Activated CD8-positive, alpha-beta memory T cell treated with anti-CD3 and anti-CD28 coated beads, Interleukin-2, amount 50 U/mL, for 48 hours (primary cell): Measurements from ENCODE around the gene PTPRD.
"Not testable (repeated sequence)": the region's sequence is repeated elsewhere in the genome, so short reads cannot be mapped to it uniquely, and the experiment has no call there.

Source experiments
- DNase-seq: peaks from one replicate; pipeline ENCODE4 v3.0.0-alpha.2; 2020

PTPRD gene

GRCh38 chr9:9426454-9426853, 1186.3 kb downstream of the PTPRD start:
- not testable (repeated sequence) for DNase-seq

DNA sequence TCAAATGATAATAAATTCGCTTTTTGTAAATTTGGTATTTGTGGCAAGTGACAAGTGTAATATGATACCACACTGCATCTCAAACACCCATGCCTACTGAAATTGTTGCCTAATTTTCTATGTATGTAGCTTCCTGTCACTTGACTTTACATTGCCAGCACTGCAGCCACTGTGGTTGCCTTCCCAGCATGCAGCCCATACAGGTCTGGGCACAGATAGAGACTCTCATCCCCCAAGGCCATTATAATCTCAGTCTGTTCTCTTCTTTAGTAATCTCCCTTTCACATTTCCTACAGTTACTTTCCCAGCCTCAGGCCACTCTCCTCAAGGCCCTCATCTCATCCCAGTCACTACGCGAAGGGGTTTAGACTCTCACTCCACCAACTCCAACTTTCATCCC, 1200.6 kb downstream of the PTPRD start:
- no peak for DNase-seq

- no peak for DNase-seq
Measured at GRCh38 chr9:9410736-9411135, 1202.1 kb downstream of the PTPRD start.

DNA sequence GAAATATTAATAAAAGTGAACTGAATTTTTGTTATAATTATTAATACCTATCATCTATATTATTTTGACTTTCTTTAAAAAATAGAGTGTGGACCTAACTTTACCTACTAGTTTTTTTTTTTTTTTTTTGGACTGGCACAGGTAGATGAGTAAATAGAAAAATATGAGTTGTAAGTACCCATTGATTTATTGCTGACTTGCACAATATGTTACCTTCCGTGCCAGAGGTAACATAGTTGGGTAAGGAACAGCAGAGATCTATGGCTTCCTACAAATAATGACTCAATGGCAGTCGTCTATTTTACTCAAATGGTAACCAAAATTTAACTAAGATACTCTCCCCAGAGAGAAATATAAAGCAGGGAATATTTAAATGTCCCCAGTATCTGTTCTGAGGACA, 1212.8 kb downstream of the PTPRD start:
- no peak for DNase-seq

DNA sequence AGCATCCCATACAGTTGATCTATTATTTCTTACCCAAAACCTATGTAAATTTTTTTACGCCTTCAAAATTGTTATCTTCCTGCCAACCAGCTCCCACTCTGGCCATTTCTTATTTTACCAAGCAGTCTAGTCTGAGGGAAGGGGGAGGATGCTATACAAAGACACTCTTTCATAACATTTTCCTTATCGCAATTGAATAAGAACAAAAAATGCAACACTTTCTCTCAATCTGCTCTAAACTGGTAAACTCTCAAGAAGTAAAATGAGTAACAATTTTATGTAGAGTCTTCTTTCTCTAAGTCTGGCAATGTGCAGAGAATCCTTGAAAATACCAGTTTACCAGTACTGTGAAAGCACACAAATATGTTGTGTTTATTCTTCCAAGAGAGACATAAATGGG, 1216.3 kb downstream of the PTPRD start:
- DNase-seq = no peak

DNA sequence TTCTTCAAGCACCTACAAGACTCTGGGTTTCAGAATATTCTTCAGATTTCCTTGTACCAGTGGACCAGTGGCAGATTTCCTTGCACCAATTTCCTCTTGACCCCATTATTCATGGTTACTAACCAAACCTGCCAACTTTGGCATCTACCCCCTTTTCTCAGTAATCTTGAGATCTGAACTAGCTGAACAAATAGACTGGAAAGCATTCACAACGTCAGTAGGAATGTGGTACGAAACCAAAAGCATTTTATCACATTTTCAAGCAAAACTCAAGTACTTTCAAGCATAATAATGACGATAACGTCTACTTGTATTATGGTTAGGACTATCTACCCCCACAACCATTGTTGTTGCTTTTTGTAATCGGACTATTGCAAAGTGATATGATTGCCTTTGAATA, 1217.3 kb downstream of the PTPRD start:
- no peak for DNase-seq

DNA sequence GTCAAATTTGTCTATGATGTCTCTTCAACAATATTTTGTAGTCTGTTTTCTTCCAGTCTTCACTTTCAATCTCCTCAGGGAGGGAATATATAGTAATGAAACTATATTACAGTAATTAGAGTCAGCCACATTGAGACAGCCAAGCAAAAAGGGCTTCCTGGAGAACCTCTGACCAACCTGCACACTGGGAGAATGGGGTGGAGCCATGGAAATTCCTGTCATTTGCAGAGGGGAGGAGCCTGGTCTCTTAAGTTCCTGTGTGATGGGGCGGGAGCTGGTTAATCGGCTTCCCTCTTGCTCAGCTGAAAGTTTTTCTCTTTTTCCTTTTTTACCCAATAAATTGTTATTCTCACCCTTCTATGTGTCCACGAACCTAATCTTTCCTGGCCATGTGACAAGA, 1220.0 kb downstream of the PTPRD start:
- no peak for DNase-seq

GRCh38 chr9:9389904-9390303, 1222.9 kb downstream of the PTPRD start:
- no peak for DNase-seq

GRCh38 chr9:9387511-9388115, 1225.2 kb downstream of the PTPRD start:
- DNase-seq = no peak

DNA sequence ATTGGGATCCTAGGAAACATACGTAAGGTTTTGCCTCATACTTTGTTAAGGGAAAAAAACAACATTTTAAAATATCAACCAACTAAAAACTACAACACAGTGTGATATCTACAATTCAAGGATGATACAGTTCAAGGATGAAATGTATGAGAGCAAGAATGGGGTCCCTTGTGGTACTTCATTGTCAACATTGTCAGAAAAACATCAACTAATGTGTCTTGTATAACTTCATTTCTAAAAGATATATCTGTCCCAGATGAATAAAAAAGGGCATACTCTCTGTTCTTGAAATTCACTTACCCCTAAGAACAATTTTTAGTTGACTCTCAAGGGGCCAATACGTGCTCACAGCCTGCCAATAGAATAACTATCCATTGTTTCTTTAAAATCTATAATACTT, 1250.5 kb downstream of the PTPRD start:
- DNase-seq = no peak

GRCh38 chr9:9352877-9353481, 1259.8 kb downstream of the PTPRD start:
- DNase-seq = no peak

DNA sequence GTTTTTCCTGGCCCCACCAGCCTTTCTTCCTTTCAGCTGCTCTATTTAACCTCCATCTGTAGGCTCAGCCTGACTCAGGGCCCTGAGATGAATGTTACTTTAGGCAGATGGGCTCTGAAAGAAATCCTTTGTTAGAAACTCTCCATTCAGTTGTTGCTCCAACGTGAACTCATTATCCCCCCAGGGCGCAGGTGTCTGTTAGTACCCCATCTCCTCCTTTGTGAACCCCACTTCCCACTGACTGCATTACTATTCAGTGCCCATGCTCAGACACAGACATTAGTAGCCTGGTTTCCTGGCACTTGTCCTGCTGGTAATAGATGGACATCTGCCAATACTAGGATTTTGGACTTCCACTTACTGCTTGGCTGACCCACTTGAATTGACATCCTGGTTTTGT, 1271.6 kb downstream of the PTPRD start:
- DNase-seq = no peak

DNA sequence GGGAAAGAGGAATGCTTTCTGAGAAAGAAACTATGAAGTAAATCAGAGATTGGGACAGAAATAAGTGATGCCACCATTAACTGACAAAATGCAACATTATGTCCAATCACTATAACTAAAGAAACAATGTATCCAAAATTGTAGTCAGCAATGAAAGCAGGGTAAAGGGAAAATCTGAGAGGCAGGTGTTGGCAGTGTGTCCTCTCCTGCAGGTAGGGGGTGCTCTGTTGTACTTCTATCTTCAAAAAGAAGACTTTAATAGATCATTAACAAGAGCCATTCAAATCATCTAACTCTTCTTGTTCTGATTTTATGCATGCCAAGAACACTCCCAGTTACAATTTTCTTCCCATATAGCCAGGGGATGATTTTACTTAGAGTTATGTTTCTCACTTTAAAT, 1275.7 kb downstream of the PTPRD start:
- no peak for DNase-seq

DNA sequence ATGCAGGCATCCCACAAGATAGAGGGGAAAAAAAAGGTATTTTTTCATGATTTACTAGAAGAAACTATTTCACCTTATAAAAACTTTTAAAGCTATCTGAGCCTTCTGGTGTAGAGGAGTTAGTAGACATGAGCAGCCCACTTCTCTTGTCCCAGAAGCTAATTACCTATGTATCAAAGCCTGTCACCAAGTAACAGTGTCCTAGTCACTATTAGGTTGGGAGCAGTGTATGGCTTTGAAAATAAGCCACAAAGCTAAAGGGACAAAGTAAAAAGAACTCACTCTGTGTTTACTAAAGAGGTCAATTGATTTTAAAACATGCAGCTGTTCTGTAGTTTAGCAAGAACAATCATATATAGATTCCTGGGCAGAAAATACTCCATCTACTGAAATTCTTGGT, 1286.1 kb downstream of the PTPRD start:
- no peak for DNase-seq

GRCh38 chr9:9319007-9319406, 1293.8 kb downstream of the PTPRD start:
- no peak for DNase-seq

- not testable (repeated sequence) for DNase-seq
Measured at GRCh38 chr9:9310743-9311142, 1302.1 kb downstream of the PTPRD start.

GRCh38 chr9:9305600-9305999, 1307.2 kb downstream of the PTPRD start:
- DNase-seq = no peak

GRCh38 chr9:9299134-9299533, 1313.7 kb downstream of the PTPRD start:
- DNase-seq = no peak

DNA sequence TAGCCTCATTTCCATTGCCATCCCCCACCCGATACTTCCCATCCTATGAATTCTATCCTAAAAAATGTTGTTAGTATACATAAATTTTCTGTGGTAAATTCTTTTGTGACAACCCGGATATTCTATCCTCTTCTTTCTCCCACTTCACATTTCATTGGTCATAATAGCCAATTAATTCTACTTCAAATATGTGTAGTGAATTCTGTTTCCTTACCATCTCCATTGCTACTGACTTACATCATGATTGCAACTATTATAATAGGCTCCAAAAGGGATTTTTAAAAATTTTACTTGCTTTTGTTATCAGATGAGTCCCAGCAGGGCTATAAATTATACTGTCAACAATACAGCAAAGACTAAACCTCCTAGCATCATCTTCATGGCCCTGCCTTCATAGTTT, 1326.8 kb downstream of the PTPRD start:
- DNase-seq = no peak

DNA sequence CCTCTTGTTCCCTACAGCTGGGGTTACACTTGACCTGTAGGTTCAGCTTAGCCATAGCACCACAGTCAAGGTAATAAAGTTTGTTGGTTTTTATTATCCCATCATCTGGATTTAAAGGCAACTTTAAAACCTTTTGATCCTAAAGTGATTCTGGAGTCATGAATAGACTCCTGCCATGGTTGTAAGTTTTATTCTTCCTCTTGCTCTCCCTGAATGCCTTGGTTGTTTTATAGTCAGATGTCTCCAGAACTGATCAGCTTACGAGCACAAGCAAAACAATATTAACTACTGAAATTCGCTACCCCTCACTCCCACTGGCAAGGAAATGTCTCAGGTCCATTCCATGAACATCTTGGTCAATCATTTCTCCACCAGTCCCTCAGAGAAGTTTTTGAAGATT, 1328.6 kb downstream of the PTPRD start:
- no peak for DNase-seq

- DNase-seq = no peak
Measured at GRCh38 chr9:9283159-9283986, 1329.4 kb downstream of the PTPRD start.

GRCh38 chr9:9275601-9276000, 1337.2 kb downstream of the PTPRD start:
- DNase-seq = no peak

GRCh38 chr9:9257999-9258498, 1354.8 kb downstream of the PTPRD start:
- no peak for DNase-seq

- DNase-seq = no peak
Measured at GRCh38 chr9:9246726-9247125, 1366.1 kb downstream of the PTPRD start.
